Breast epithelium (tissue), 3 donors: ENCODE data around the gene SRSF5.

ENCODE experiments used
- CTCF ChIP-seq, 3 donors: fragments of 450-650 bp; IDR thresholded peaks; one replicate each; pipeline ENCODE4 v1.5.1; 2016 to 2017; ENCODE audit warnings: antibody characterized with exemption in 3 of 3, mild to moderate bottlenecking in 3 of 3, moderate library complexity in 3 of 3
- POLR2AphosphoS5 ChIP-seq, 3 donors: sonication (generic); formaldehyde crosslinking; IDR thresholded peaks; one replicate each; pipeline ENCODE4 v1.6.1; 2017; ENCODE audit warnings: antibody characterized with exemption in 3 of 3

GRCh38 chr14:69786603-69787002 is 19.7 kb downstream of the SRSF5 start:
- no peak for TF ChIP-seq CTCF (IDR thresholded peaks at IDR 0.05)
- TF ChIP-seq POLR2AphosphoS5 (IDR thresholded peaks at IDR 0.05) = no peak
